Limb (tissue), 2 donors: Measurements from ENCODE around the gene CACNA1A.

Experiments
- DNase-seq, 2 donors: peaks; one replicate each; pipeline ENCODE4 v3.0.0-alpha.2; 2016; ENCODE audit errors: extremely low spot score in 2 of 2

The CACNA1A gene

GRCh38 chr19:13164343-13165161 lies 341.7 kb downstream of the CACNA1A start:
- peak; percentile 80 to 87 for DNase-seq

GRCh38 chr19:13163609-13164342 lies 342.5 kb downstream of the CACNA1A start:
- DNase-seq = peak; percentile 64 to 82

DNA sequence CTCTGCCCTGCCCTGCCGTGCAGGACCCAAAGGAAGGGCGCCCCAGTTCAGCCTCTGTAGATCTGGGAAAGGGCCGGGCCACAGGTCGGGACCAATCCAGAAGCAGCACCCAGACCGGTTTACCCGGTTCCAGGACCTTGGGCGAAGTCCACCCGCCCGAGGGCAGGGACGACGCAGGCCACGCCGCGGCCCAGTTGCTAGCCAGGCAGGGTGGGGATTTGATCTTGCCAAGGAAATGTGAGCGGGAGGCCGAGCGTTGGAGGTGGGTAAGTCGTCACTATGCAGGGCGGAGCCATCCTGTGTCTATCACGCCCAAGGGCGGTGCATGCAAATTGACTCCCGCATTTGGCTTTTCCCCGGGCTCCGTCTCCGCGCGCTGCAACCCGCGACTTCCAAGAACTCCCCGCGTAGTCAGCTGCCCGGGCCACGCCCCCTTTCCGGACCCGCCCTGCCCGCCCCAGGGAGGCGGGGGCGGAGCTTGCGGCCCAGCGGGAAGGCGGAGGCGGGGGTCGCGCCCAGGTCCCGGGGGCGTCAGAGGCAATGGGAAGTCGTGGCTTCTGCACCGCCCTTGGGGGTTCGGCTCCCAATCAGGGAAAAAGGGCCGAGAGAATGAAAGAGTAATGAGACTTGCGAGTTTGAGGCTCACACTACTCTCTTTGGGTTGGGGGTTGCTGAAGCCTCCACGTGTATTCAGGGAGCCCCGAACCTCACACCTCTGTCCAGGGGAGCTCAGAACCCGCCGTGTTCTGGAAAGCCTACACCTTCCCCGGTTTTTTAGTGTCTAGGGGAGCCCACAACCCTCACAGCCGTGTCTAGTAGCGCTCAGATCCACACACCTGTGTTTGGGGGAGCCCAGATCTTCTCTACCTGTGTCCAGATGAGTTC lies 343.3 kb downstream of the CACNA1A start:
- peak; percentile 93 to 95 for DNase-seq

DNA sequence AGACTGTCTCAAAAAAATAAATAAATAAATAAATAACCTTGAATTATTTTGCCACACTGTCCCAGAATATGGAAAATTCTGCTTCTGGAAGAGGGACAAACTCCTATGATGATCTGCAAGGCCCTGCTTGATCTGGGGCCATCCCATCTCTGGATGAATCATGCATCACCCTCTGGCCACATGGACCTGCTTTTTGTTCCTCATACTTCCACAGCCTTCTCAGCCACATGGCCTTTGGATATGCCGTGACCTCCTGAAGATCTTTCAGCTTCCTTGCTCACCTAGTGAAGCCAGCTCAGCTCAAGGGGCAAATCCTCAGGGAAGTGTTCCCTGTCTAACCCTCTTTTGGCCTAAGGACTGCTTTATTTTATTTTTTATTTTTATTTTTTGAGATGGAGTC lies 345.7 kb downstream of the CACNA1A start:
- no peak for DNase-seq

GRCh38 chr19:13159713-13160112 lies 346.6 kb downstream of the CACNA1A start:
- no peak for DNase-seq
